ENCODE measurements around the gene RANBP10. TPM values are rescaled to one million over a fixed set of nuclear protein-coding genes. Genes with fewer than 3 reads are reported as not detected.

The RANBP10 gene
- total and polyA plus RNA-seq, 2 experiments from 2014 or later = 9.0 to 13.6 TPM

- TF ChIP-seq REST (IDR thresholded peaks at IDR 0.05; ENCODE audit: unreplicated experiment) (no peak), ZNF462 (CRISPR knock-in tag; IDR thresholded peaks at IDR 0.05) (no peak), EZH2phosphoT487 (IDR thresholded peaks at IDR 0.05; ENCODE audit: unreplicated experiment) (no peak), STAT1 (IDR thresholded peaks at IDR 0.05; ENCODE audit: unreplicated experiment) (no peak), ETS1 (IDR thresholded peaks at IDR 0.05) (no peak), POLR2AphosphoS5 (IDR thresholded peaks at IDR 0.05; ENCODE audit: low read depth) (no peak), ZNF331 (CRISPR knock-in tag; IDR thresholded peaks at IDR 0.05; ENCODE audit: low read depth) (no peak)
These were observed 74.6 kb downstream of the RANBP10 start (continued) for GRCh38 chr16:67731753-67732095.
